Neural progenitor cell (in vitro differentiated cells): ENCODE data around the gene DIDO1.

Experiments used
- EZH2 ChIP-seq: fragments of 200-600 bp; sonication (generic); IDR thresholded peaks from 2 replicates; pipeline ENCODE4 v1.6.1; 2017; ENCODE audit warnings: antibody characterized with exemption, mild to moderate bottlenecking, moderate library complexity
- EZH2phosphoT487 ChIP-seq: fragments of 200-600 bp; sonication (generic); IDR thresholded peaks from 2 replicates; pipeline ENCODE4 v1.6.1; 2017; ENCODE audit warnings: antibody characterized with exemption
- TF ChIP-seq, protein P1 (sequence below): fragments of 200-600 bp; sonication (generic); IDR thresholded peaks from 2 replicates; pipeline ENCODE4 v1.5.1; 2017; ENCODE audit warnings: antibody characterized with exemption, mild to moderate bottlenecking

DNA sequence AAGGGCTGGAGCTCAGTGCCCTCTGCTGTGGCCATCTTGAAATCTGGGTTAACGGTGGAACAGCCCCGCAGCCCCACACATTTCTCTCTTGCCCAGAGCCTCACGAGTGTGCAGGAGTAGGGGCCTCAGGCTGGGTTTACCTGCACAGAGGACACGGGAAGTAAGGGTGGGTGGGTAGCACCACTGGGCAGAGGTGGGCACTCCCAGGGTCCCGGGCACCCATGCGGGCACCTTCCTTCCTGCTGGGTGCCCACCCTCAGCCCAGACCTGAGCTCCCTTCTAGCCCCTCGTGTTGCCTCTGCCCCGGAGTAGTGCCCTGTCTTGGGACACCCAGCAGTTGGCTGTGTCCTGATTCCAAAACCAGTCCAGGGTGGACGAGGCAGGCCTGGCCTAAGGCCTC lies 98.3 kb downstream of the DIDO1 start:
- TF ChIP-seq, protein P1, sequence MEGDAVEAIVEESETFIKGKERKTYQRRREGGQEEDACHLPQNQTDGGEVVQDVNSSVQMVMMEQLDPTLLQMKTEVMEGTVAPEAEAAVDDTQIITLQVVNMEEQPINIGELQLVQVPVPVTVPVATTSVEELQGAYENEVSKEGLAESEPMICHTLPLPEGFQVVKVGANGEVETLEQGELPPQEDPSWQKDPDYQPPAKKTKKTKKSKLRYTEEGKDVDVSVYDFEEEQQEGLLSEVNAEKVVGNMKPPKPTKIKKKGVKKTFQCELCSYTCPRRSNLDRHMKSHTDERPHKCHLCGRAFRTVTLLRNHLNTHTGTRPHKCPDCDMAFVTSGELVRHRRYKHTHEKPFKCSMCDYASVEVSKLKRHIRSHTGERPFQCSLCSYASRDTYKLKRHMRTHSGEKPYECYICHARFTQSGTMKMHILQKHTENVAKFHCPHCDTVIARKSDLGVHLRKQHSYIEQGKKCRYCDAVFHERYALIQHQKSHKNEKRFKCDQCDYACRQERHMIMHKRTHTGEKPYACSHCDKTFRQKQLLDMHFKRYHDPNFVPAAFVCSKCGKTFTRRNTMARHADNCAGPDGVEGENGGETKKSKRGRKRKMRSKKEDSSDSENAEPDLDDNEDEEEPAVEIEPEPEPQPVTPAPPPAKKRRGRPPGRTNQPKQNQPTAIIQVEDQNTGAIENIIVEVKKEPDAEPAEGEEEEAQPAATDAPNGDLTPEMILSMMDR: no peak
- TF ChIP-seq EZH2phosphoT487 (no peak), EZH2 (no peak)
